HL-60 (cell line): ENCODE results near the gene EP300.

Experiments
- GABPA ChIP-seq: IDR thresholded peaks from 2 replicates; pipeline ENCODE4 v1.6.1; 2012; ENCODE audit warnings: low read depth
- SPI1 ChIP-seq: IDR thresholded peaks from 2 replicates; pipeline ENCODE4 v1.6.1; 2012; ENCODE audit warnings: low read depth, mild to moderate bottlenecking, borderline replicate concordance
- TF ChIP-seq, protein P1 (sequence below): IDR thresholded peaks from one replicate; pipeline ENCODE4 v1.5.1; 2011; ENCODE audit warnings: low read length, control low read depth, inconsistent platforms; ENCODE audit not compliant: insufficient read depth
- TF ChIP-seq, protein P2 (sequence below): IDR thresholded peaks from 2 replicates; pipeline ENCODE4 v1.6.1; 2012; ENCODE audit warnings: low read depth; ENCODE audit not compliant: insufficient replicate concordance

DNA sequence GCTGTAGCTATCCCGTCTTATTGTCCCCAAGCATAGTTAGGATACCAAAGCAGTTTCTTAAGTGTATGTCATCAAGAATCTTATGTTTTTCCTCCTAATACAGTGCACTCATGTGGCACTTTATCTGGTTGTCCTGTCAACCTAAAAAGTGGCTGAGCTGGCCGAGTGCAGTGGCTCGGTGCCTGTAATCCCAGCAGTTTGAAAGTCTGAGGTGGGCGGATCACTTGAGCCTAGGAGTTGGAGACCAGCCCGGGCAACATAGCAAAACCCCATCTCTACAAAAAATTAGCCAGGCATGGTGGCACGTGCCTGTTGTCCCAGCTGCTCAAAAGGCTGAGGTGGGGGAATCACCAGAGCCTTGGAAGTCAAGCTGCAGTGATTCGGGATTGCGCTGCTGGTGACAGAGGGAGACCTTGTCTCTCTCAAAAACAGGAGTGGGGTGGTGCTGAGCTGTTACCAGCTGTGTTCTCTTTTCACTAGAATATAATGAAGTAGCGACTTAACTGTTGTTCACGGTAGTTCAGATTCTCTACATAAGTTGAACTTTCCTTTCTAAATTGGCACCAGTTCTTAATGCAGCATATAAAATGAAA, 48.1 kb downstream of the EP300 start:
- TF ChIP-seq, protein P1, sequence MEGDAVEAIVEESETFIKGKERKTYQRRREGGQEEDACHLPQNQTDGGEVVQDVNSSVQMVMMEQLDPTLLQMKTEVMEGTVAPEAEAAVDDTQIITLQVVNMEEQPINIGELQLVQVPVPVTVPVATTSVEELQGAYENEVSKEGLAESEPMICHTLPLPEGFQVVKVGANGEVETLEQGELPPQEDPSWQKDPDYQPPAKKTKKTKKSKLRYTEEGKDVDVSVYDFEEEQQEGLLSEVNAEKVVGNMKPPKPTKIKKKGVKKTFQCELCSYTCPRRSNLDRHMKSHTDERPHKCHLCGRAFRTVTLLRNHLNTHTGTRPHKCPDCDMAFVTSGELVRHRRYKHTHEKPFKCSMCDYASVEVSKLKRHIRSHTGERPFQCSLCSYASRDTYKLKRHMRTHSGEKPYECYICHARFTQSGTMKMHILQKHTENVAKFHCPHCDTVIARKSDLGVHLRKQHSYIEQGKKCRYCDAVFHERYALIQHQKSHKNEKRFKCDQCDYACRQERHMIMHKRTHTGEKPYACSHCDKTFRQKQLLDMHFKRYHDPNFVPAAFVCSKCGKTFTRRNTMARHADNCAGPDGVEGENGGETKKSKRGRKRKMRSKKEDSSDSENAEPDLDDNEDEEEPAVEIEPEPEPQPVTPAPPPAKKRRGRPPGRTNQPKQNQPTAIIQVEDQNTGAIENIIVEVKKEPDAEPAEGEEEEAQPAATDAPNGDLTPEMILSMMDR, result no peak
- TF ChIP-seq SPI1, result no peak
- no peak for TF ChIP-seq GABPA
- TF ChIP-seq, protein P2, sequence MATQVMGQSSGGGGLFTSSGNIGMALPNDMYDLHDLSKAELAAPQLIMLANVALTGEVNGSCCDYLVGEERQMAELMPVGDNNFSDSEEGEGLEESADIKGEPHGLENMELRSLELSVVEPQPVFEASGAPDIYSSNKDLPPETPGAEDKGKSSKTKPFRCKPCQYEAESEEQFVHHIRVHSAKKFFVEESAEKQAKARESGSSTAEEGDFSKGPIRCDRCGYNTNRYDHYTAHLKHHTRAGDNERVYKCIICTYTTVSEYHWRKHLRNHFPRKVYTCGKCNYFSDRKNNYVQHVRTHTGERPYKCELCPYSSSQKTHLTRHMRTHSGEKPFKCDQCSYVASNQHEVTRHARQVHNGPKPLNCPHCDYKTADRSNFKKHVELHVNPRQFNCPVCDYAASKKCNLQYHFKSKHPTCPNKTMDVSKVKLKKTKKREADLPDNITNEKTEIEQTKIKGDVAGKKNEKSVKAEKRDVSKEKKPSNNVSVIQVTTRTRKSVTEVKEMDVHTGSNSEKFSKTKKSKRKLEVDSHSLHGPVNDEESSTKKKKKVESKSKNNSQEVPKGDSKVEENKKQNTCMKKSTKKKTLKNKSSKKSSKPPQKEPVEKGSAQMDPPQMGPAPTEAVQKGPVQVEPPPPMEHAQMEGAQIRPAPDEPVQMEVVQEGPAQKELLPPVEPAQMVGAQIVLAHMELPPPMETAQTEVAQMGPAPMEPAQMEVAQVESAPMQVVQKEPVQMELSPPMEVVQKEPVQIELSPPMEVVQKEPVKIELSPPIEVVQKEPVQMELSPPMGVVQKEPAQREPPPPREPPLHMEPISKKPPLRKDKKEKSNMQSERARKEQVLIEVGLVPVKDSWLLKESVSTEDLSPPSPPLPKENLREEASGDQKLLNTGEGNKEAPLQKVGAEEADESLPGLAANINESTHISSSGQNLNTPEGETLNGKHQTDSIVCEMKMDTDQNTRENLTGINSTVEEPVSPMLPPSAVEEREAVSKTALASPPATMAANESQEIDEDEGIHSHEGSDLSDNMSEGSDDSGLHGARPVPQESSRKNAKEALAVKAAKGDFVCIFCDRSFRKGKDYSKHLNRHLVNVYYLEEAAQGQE, result no peak
